Measurements from ENCODE around the gene HAAO.
"Not testable (repeated sequence)": the region's sequence is repeated elsewhere in the genome, so short reads cannot be mapped to it uniquely, and the experiment has no call there.

HAAO gene

GRCh38 chr2:42743659-42743990 lies 48.8 kb downstream of the HAAO start:
- DNase-seq = no peak

DNA sequence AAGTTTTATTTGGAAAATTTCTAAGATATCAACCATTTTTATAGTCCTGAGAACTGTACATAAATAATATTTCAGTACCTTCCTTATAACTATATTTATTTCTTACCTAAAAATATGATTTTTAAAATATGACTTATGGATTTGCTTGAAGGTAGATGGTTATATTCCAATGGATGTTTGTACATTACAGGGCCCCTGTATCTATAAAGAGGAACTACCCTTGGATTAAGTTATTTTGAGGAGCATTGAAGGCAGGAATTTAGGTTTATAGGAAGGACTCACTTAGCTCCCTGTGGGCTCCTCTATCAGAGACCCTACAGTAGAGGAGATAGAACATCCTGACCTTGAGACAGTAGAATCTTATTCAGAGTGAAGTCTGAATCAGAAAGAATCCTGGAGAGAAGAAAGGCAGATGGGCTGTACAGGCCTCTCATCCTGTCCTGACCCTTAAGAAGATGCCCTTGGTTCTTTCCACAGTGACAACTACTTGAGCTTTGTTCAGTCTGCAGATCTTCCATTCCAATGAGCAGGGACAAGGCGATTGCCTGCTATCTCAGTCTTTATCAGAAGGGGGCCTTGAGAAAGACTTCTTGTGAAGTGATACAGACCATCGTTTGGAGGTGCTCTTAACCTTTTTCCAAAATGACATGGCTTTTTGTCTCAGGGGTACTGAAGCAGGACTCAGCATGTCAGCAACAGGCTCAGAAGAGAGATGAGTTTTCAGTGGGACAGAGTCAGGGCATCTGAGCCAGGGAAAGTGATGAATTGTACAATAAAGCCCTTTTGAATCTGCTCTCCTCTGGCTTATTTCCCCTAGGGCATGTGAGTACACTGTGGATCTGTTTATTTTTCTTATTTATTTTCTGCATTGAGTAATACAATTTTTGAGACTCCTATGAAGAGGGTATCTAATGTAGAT lies 49.4 kb downstream of the HAAO start:
- DNase-seq = no peak

- DNase-seq = no peak
Observed at GRCh38 chr2:42741140-42741539, 51.2 kb downstream of the HAAO start.

GRCh38 chr2:42736598-42737322 lies 55.6 kb downstream of the HAAO start:
- no peak for DNase-seq

DNA sequence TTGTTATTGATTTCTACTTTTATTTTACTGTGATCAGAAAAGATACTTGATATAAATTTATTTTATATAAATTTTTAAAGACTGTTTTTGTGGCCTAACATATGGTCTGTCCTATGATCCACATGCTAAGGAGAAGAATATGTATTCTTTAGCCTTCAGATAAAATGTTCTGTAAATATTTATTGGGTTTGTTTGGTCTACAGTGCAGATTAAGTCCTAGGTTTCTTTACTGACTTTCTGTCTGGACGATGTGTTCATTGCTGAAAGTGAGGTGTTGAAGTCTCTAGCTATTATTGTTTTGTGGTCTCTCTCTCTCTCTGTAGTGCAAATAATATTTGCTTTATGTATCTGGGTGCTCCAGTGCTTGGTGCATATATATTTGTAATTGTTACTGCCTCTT lies 58.5 kb downstream of the HAAO start:
- no peak for DNase-seq

DNA sequence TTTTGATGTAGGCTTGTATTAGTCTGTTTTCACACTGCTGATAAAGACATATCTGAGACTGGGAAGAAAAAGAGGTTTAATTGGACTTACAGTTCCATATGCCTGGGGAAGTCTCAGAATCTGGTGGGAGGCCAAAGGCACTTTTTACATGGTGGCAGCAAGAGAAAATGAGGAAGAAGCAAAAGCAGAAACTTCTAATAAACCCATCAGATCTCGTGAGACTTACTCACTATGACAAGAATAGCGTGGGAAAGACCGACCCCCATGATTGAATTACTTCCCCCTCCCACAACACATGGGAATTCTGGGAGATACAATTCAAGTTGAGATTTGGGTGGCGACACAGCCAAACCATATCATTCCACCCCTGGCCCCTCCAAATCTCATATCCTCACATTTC lies 61.1 kb downstream of the HAAO start:
- DNase-seq = not testable (repeated sequence)

DNA sequence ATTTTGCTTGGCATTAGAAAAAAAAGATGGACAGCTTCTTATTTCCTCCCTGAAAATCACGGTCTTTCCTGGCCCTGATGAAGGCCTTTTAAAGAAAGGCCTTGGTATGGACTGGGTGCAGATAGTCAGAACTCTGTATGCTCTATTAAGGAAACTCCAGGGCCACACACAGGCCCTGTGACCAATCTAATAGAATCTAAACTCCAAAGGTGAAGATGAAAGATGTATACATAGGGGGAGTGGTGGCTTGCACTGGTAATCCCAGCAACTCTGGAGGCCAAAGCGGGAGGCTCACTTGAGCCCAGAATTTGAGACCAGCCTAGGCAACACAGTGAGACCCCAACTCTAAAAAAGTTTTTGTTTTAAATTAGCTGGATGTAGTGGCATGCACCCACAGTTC lies 65.7 kb downstream of the HAAO start:
- DNase-seq = no peak

DNA sequence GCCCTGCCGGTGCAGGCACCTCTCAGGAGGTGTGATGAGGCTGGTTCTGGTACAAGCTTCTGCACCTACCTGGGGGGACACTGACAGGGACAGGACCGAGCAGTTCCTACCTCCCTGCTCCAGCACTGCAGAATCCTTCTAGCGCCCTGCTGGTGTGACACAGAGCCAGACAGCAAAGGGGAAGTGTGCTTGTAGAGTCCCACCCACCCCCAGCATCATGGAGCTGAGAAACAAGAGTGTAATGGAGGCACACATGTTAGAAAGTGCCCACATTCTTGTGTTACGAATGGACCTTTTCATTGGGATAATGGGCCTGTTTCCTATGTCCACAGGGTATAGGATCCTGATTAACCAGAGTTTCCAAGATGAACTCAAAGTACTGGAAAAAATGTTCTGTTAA lies 66.7 kb downstream of the HAAO start:
- no peak for DNase-seq

DNA sequence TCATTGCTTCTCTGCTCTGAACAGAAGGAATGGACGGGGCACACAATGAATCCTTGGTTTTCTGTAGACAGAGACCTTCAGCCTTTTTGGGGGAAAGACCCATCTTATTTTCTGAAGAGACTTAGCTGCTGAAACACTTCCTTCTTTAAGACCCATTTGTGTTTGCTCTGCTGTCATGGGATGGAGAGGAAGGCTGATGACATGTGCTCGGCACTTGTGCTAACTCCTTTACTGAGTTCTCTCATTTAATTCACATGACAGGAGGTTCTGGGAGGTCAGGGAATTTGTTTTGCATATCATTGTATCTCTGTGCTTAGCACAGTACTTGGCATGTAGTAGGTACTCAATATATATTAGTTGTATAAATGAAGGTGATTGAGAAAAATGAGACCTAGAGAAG lies 67.5 kb downstream of the HAAO start:
- no peak for DNase-seq

DNA sequence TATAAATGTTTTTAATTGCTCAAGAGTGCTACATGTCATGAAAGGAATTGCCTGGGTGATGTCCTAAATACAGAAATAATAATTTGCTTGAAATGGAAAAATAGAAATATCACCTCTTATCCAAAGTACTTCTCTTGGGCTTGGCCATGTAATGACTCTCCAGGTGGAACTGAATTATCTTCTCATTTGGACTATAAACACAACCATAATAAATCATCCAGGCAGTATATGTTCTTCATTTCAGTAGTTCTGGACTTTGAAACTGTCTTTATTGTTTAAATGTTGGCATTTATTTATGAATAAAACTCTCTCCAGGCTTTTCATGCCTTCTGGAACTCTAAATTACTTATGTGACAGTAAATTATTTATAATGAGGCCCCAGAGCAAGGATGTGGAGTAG lies 68.9 kb downstream of the HAAO start:
- no peak for DNase-seq

DNA sequence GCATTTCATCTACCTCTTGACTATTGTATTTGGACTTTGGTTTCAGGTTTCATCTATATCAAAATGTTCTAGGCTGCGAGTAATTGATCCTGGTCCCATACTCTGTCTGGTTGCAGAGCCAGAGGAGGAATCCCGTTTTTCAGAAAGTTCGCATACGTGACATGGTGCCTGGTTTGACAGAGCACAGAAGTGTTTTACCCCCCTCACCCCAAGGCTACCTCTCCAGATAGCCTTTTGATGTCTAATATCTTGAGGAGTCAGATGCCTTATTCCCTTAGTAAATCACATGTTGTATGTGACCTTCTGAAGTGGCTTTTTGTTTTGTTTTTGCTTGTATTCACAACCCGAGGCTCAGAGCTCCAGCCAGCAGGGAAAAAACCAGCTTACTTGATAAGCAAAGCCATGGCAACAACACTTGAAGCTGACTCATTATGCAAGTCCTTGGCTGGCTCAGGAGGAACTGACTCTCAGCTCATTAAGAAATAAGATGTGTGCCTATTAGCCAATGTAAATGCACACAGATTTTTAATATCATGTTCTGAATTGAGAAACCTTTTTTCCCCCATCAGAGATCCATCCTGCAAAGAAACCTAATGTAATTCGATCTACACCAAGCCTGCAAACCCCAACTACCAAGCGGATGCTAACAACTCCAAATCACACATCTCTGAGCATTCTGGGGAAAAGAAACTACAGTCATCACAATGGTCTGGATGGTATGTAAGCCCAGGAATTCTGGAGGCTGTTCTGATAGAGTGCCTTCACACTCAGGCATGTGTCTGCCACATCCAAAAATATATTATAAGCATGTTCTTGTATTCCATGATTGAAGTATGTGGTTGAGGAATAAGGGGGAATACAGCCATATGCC lies 69.8 kb downstream of the HAAO start:
- DNase-seq = peak in 1 of 2 experiments; percentile 19

DNA sequence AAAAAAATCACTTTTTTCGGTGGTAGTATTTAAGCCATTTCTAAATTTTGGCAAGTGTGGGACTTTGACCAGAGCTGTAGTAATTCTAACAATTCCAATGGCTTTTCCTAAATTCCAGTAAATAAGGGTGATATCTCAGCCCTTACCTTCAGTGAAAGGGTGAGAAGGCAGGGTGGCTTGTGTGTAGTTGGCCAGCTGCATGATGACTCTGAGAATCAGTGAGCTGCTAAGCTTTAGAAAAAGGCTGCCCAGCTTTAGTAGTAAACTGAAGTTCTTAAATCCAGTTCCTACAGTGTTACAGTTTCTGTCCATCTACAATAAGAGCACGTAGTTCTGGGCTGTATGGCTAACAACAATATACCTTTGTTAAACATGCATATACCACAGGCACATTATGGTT lies 70.5 kb downstream of the HAAO start:
- DNase-seq = no peak

All from NCI-H524 (cell line).